HG02938 (cell line): Measurements from ENCODE around the gene MCTP2.

Experiments used
- ATAC-seq: cut with Tn5 transposase; IDR thresholded peaks from one replicate; pipeline ENCODE4 v1.9.1; 2021; ENCODE audit warnings: mild to moderate bottlenecking, moderate library complexity; ENCODE audit not compliant: unreplicated experiment

MCTP2 gene, protein sequence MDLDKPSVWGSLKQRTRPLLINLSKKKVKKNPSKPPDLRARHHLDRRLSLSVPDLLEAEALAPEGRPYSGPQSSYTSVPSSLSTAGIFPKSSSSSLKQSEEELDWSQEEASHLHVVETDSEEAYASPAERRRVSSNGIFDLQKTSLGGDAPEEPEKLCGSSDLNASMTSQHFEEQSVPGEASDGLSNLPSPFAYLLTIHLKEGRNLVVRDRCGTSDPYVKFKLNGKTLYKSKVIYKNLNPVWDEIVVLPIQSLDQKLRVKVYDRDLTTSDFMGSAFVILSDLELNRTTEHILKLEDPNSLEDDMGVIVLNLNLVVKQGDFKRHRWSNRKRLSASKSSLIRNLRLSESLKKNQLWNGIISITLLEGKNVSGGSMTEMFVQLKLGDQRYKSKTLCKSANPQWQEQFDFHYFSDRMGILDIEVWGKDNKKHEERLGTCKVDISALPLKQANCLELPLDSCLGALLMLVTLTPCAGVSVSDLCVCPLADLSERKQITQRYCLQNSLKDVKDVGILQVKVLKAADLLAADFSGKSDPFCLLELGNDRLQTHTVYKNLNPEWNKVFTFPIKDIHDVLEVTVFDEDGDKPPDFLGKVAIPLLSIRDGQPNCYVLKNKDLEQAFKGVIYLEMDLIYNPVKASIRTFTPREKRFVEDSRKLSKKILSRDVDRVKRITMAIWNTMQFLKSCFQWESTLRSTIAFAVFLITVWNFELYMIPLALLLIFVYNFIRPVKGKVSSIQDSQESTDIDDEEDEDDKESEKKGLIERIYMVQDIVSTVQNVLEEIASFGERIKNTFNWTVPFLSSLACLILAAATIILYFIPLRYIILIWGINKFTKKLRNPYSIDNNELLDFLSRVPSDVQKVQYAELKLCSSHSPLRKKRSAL

DNA sequence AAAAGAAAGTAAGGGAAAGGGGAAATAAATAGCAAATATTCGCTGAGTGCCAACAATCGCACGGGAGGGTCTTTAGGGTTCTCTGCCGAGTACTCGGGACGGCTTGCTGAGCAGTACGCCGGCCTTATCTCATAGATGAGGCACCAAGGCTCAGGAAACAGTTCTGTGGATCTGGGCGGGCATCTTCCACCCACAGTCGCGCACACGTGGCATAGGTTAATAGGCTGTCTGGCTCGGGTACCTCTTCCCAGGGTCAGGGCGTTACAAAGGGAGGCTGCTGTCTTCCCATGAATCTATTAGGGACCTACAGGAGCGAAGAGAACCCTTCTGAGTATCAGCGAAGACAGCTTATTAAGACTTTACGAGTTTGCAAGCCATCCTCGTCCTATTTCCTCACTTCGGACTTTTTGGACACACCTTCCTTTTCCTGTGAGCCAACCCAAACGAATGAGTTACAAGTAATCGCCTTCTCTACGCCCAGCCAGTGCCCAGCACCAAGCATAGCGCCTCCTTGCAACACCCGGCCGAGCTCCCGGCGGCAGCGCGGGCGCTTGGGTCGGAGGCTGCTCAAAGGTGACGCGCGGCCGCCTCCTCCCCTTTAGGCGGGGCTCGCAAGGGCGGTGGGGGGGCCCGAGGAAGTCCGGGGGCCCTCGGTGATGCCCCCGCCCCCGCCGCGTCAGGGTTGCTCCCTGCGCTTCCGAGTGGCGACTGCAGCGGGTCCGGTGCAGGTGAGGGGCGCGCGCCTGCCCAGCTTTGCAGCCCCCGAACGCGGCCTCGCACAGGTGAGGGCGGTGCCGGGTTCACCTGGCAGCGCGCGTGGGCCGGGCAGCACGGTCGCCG lies at the start of gene MCTP2:
TSS of gene MCTP2 (plus strand) at position 679 of the 840 bp plus-strand sequence. CDS start 66,705 bp downstream, outside the sequence.
- ATAC-seq, result peak; percentile 48

DNA sequence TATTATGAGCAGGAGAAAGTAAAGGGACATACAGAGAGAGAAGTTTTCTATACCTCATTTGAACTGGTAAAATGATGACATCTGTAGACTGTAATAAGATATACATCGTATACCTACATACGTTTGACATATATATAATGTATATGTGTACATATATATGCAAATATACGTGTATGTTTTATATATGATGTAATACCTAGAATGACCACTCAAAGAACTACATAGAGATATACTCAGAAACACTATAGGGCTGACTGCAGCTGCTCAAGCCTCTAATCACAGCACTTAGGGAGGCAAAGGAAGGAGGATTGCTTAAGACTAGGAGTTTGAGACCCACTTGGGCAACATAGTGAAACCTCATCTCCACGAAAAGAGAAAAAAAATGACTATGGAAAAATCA lies 48.5 kb upstream of the MCTP2 start:
- ATAC-seq, result peak; percentile 56

DNA sequence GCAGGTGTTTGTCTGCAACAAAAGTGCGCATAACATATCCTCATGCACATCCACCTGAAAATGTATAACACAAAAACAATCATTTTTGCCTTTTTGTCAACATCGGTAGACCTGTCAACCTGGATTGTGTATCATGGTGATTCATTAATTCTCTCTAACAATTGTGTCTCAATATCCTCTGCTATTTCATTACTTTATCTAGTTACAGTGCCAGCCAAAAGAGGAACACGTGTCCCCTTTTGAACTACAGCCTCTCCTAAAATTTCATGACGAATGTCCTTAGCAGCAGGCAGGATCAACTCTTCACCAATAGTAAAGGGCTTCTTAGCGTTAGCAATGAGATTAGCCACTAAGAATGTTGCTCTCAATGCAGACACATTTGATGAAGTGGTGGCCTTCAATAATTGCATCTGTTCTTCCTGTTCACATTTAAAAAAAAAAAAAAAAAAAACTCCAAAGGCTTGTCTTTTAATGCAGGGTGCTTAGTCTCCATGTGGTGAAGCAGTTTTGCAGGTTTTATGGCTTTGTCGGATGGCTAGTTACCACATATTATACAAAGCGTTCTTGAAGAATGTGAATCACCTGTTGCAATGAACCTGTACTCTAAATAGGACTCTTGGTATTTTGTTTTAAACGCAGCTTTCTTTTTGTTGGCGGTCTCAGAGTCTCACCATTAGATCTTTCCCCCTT lies 45.7 kb upstream of the MCTP2 start:
- no peak for ATAC-seq

DNA sequence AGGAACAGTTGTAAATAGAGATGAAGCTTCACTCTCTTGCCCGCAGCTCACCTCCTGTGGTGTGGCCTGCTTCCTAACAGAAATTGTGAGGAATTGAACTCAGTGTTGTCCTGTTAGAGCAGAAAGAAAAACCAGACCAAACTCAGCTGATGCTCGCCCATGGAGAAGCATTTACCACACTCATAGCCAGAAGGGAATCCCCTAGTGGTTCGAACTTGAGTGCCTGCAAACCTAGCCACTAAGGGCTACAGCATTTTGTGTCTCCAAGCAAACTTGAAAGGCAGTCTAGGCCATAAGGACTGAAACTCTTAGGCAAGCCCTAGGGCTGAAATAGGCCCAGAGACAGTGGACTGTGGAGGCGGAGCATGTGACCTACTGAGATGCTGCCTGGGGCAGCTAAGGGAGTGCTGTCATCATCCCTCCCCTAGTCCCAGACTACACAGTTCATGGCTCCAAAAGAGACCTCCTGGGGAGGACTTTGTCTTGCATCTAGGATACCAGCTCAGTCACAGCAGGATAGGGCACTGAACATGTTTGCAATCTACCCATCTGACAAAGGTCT lies 44.5 kb upstream of the MCTP2 start:
- ATAC-seq, result no peak

DNA sequence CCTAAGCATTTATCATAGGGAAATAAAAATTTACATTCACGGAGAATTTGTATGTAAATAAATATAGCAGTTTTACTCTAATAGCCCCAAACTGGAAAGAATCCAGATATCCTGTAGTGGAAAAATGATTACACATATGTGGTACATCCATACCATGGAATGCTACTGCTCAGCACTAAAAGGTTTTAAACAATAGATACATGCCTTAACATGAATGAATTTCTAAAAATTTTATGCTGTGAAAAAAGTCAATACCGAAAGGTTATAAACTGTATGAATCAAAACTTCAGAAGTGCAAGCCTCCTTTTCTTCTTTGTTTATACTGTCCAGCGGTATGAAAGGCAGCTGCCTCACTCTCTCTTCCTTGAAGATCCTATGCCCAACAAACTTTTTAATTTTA lies 37.5 kb upstream of the MCTP2 start:
- no peak for ATAC-seq

DNA sequence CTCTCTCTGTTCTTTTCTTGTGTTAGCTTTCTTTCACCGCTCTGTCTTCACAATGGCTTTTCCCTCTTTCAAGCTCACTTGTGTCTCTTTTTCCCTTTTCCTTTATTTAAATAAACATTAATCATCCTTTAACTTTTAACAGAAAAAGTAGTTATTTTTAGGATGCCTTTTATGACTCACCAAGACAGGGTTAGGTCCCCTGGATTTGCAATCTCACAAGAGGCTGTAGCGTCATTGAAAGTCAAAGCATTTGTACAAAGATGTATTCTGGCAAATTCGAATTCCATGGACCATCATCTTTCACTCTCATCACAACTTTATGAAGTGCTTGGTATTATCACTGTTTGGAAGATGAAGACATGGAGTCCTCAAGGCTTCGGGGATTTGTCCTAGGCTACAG lies 34.8 kb upstream of the MCTP2 start:
- ATAC-seq, result no peak

DNA sequence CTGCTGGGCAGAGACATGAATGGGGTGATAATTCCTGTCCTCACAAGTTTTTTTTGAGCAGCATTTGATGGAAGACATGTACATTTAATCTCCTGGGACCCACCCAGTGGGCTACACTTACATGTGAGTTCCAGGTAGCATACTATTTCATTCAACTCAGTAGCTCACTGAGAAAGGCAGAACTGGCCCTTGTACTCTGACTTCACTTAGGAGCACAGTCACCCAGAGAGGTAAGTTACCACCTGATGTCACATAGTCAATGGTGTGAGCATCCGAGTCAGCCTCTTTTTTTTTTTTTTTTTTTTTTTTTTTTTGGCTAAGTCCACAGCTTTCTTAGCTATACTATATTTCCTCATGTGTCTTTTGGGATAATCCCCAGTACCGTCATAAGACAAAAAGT lies 32.7 kb upstream of the MCTP2 start:
- no peak for ATAC-seq

DNA sequence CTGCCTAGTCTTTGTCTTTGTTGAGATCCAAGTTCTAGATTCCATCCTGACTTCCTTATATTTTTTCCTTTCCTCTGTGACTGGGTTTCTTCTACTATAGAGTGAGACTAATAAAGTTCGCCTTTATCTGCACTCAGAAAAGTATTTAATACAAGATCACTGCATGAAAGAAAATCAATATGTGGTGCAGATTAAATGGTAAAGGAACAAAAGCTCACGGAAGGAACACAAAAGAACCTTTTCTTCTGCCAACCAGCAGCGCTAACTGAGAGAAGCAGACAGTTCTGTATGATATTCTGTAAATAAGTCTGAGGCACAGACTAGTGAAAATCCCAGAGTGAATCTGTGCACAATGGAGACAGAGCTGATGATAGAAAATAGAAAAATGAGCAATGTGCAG lies 31.6 kb upstream of the MCTP2 start:
- no peak for ATAC-seq

DNA sequence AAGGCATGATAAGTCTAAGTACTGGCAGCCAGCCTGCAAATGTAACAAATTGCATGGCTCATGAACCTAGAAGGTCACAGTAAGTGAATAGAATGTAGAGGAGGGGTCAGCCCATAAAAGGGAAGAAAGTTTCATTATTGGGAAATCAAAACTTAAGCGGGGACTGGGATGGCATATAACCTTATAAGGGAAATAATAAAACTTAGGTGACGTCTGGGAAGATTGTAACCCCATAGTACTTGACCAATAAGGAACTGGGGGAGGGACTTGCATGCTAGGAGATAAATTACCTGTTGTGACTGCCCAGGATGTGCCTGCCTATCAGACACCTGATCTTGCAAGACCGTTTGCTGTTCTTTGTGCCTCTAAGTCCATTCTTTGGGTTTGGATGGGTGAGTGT lies 28.1 kb upstream of the MCTP2 start:
- no peak for ATAC-seq

DNA sequence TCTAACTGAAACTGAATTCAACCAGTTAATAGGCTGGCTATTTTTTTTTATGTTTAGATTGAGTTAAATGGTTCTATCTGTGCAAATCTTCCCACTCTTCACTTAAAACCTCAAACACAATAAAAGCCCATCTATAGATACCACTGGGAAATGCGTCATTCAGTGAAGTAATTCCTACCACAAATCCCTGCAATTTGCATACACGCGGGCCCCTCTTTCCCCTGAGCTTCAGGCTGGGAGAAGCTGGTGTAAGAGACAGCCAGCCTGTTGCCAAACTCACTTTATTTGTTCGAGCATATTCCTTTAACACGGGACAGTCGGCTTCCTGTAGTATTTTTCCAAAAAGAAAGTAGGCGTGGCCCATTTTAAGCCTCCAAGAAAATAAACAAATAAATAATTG lies 26.0 kb upstream of the MCTP2 start:
- ATAC-seq, result no peak

DNA sequence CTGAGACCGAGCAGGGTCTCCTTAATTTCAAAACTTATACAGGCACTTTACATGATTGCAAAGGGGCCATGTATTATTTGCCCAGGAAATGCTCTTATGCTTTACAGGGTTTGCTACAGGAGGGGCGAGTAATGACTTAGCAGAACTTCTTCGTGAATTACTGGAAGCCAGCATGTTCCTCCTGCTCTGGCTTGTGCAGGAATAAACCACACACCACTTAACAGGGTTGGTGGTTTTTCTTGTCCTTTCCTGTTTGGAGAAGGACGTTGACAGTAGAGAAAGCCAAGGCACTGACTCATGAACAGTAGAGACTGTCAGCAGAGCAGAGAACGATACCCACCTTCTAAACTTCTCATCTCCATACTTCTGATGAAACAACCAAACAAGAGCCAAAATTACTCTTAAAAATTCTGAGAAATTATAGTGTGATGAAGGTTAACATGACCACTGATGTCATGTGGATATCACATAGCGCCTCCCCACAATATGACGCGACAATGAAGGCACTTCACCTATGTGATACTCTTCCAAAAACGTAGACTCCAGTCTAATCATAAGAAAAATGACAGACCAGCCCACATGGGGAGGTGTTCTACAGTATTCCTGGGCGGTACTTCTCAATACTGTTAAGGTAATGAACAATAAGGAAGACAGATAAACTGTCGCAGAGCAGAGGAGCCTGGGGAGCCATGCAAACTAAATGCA lies 24.7 kb upstream of the MCTP2 start:
- ATAC-seq, result peak; percentile 73

DNA sequence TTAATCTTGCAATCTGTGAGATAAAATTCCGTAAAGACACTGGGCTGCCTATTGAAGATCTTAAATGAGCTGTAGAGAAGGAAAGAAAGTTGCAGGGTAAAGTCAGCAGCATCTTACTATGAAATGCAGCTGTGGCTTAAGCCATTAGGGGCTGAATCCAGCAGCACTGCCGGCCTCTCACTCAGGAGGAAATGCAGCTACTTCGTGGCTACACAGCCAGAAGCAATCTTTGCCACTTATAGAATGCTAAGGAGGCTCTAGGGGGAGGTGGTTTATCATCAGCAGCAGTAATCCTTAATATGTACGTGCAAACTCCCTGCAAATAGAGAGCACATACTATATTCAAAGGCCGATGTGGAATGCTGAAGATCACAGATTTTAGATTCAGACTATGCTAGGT lies 19.1 kb upstream of the MCTP2 start:
- ATAC-seq, result no peak

DNA sequence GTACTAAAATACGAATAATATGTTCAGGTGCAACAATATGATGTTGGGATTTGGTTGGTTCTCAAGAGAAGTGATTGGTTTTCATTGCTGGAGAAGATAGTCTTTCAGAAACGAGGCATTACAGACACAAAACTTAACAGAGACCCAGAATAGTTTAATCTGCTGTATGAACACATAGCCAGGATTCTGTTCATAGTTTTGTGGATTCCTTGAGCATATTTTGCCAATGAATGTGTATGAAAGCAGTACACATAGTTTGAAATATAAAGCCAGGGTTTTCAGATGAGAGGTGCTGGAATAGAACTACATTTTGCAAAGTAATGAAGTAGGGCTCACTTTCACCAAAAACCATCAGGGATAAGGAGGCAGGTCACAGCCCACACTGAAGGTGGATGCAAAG lies 5.7 kb upstream of the MCTP2 start:
- ATAC-seq, result no peak

DNA sequence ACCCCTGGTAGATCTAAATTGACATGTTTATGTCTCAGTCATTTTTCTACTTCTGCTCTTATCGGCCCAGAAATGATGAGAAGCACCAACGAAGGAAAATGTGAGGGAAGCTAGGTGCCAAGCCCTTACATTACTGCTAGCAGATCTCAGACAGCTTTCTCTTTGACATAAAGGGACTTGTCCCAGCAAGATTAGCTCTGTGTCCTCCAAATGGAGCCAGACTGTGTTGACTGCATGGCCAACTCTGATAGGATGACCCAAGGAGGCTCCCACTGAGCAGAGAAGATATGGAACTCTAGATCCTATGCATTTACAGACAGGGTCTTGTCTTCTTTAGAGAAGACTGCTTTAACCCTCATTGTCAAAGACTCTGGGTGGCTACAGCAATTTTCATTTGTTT lies 2.8 kb upstream of the MCTP2 start:
- ATAC-seq, result no peak

DNA sequence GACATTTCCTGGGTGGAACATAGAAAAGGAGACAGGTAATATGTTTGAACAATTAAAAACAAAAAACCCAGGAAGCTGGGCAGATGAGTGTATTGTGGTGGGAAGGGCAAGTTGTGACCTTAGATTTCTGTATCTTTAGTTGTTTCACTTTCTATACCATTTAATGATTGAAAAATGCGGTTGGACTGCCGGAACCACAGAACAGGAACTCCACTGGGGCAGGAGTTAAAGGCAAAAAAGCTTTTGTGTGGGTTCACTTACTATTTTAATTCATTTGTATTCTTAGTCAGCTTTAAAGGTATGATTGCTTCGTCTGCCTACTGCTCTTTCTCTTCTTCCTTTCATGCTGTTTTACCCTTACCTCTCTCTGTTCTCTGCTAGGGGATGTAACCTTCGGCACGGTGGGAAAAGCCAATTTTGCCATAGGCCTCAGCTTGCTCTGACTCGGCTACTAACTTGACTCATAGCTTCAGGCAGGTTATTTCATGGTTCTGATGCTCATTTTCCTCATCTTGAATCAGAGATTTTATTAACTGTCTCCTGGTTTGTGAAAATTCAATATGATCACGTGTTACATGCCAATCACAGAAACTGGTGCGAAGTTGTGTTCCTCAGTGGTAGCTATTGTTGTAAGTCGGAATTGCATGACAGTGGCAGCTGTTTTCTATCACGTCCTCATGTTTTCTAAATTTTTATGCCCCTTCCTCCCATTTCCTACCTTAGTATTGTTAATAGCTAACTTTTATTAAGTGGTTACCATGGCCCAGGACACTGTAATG lies 1.6 kb upstream of the MCTP2 start:
- peak; percentile 78 for ATAC-seq

DNA sequence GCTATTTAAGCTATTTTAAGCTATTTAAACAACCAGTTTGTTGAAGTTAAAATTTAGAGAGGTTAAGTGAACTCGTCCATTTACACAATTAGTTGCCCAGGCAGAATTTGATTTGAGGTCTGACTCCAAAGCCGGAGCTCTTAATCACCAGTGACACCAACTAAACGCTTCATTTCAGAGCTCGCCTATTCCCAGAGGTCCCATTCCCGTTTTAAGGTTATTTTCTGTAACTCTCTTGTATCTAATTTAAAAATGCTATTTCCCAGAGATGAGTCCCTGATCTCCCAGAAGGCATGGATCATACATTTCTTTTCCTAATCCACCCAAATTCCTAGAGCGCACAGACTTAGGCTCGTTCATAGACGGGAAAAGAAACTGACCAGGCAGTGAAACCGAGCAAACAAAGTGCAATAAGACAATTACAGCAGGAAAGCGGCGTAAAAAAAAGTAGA lies 904 bp upstream of the MCTP2 start:
- no peak for ATAC-seq

DNA sequence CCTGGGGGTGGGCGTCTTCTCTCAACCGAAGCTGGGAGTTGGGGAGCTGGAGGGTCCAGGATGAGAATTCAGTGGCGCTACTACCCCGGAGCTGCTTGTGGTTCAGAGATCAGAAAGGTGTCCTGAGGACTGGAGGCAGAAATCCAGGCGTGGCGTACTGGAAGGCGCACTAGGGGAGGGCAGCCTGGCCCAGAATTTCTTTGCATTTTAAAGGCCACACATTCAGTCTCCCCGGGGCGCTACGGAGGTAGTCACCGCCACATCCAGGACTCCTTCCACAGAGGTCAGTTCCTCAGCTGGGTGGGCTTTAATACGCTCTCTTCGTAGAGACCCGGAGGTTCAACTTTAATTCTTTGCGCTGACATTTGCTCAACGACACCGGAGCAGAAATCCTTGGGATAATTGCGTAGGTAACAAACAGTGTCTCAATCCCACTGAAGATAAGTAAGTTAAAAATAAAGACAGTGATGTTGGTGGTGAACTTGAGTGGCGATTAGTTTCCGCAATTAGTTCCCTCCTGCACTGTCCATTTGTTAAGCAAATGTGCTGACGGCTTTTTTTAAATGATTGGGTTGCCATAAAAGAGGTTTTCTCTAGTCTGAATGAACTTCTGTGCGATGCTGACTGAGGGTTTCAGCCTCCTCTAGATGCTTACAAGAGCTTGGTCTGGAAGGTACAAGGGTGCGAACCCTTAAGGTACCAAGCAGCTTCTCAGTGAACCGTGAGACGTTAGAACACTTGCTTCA lies 535 bp downstream of the MCTP2 start:
- peak; percentile 13 for ATAC-seq

DNA sequence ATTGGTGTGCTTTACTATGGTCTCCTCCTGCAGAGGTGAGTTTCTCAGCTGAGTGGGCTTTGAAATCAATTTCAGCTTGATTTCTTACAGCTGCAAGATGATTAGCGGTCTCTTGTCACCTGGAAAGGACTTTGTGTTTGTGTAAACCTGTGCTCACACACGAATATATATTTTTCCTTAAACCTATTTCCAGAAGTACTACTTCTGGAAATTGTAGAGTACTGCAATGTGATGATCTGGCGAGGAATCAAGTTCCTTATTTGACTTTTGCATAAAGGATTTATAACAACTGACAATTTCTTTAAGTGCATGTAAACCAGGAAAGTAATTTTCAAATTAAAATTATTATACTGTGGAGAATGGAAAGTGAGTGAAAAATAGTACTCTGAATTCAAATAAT lies 2.1 kb downstream of the MCTP2 start:
- ATAC-seq, result no peak
